Measurements from ENCODE around the gene DDX51. TPM values are rescaled to one million over a fixed set of nuclear protein-coding genes. Genes with fewer than 3 reads are reported as not detected.

Gene DDX51, protein sequence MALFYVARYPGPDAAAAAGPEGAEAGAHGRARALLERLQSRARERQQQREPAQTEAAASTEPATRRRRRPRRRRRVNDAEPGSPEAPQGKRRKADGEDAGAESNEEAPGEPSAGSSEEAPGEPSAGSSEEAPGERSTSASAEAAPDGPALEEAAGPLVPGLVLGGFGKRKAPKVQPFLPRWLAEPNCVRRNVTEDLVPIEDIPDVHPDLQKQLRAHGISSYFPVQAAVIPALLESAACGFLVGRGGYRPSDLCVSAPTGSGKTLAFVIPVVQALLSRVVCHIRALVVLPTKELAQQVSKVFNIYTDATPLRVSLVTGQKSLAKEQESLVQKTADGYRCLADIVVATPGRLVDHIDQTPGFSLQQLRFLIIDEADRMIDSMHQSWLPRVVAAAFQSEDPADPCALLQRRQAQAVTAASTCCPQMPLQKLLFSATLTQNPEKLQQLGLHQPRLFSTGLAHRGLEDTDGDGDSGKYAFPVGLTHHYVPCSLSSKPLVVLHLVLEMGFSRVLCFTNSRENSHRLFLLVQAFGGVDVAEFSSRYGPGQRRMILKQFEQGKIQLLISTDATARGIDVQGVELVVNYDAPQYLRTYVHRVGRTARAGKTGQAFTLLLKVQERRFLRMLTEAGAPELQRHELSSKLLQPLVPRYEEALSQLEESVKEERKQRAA
- total RNA-seq = 41.2 TPM
- polyA plus RNA-seq = 1 to 10 TPM; 4.8 to 7.6 (median 6.1) TPM

DNA sequence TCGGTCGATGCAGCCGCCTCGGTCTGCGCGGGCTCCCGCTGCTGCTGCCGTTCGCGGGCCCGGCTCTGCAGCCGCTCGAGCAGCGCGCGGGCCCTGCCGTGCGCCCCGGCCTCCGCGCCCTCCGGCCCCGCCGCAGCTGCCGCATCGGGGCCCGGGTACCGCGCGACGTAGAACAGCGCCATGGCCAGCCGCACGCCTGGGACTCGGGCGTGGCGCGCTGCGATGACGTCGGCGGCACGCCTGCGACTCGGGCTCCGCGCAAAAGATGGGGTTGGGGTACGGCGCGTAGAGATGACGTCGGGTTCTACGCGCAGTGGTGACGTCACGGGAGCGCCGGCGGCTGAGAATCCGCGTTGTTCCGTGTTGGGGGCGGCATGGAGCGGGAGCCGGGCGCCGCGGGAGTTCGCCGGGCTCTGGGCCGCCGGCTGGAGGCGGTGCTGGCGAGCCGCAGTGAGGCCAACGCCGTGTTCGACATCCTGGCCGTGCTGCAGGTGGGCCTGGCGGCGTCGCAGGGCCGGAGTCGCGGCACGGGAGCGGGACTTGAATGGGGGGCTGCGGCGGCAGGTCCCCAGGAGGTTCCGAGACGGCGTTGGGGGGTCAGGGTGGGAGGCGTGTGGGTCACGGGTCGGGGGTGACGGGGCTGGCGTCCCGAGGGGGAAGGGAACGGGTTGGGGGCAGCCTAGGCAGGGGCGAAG is at the start of gene DDX51, which contains the start of gene NOC4L:
Gene DDX51, minus strand, starts transcription at position 205 of the 695 bp plus-strand sequence. Its CDS starts 23 bp downstream, at position 182.
Gene NOC4L, plus strand, starts transcription at position 343 of the 695 bp plus-strand sequence. Its CDS starts 32 bp downstream, at position 375.
- Mint-ChIP-seq H3K4me1 (peaks cover 0 to 35% (median 12%) of the 10 kb centered on the region in 4 donors), H3K27ac (peak within 1 kb of the TSS; percentile 91 to 98 (median 95)), H3K4me3 (peak within 1 kb of the TSS; percentile 92 to 98 (median 96)), H3K27me3 (peaks cover 5% of the 10 kb centered on the region), H3K9me3 (no peaks in the 10 kb centered on the region), H3K36me3 (peaks cover 7% of the 10 kb centered on the region)
- DNase-seq (peak; percentile 93 to 96 (median 96)), ATAC-seq (ENCODE audit: low read depth in 2 of 2) (peak; percentile 88 to 92)
- peaks cover 31% of the 10 kb centered on the region for H3K4me1 ChIP-seq (ENCODE audit: control insufficient read depth, insufficient read depth, low read length, poor library complexity, severe bottlenecking)
- H3K27me3 ChIP-seq (ENCODE audit: control insufficient read depth, insufficient read depth, low read length) = no peaks in the 10 kb centered on the region
- no peaks in the 10 kb centered on the region for H3K9me3 ChIP-seq (ENCODE audit: control insufficient read depth in 2 of 2, low read length in 2 of 2)
- peaks cover 27% of the 10 kb centered on the region for H3K36me3 ChIP-seq (ENCODE audit: control insufficient read depth, insufficient read depth, low read length)
- H3K4me3 ChIP-seq (ENCODE audit: low read depth, low read length) = peak within 1 kb of the TSS; percentile 65
- H3K27ac ChIP-seq (ENCODE audit: insufficient read depth, low read length, poor library complexity, severe bottlenecking) = peak within 1 kb of the TSS; percentile 86

DNA sequence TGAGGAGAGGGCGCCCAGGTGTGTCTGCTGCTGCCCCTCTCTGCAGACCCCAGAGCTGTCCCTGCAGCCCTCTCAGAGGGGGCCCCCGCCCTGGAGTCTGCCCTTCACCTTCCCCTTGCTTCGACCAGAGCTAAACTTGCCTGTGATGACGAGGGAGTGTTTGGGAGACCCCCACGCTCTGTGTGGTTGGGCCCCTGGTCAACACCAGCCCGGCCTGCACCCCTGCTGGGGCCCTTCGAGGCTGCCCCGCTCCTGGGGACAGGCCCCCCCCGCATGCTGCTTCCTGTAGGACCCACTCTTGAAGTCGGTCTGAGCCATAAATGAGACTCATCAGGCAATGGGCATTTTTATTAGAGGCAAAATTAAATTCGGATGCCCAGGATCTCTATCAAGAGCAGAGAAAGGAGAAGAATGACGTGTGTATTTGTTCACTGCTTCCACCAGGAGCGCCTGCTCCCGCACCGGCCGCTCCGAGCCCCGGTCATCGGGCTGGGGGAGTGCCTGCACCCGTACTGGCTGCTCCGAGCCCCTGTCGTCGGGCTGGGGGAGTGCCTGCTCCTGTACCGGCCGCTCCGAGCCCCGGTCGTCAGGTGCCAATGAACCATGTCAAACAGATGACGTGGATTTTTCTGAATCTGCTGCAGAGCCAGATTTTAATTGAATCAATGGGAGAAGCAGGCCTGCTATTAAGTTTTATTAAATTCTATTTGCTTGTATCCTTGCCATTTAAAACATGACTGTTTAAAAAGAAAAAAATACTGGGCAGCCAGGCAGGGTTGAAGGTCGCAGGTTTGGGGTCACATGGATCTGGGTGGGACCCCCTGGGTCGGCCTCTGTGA is 47.8 kb upstream of the DDX51 start:
- Histone ChIP-seq H3K36me3 (ENCODE audit: control insufficient read depth, insufficient read depth, low read length) (no peaks in the 10 kb centered on the region), H3K9me3 (ENCODE audit: control insufficient read depth in 2 of 2, low read length in 2 of 2) (peaks cover 0 to 14% of the 10 kb centered on the region in 2 experiments), H3K27me3 (ENCODE audit: control insufficient read depth, insufficient read depth, low read length) (no peaks in the 10 kb centered on the region), H3K27ac (ENCODE audit: insufficient read depth, low read length, poor library complexity, severe bottlenecking) (no peak overlapping the region), H3K4me1 (ENCODE audit: control insufficient read depth, insufficient read depth, low read length, poor library complexity, severe bottlenecking) (peaks cover 34% of the 10 kb centered on the region), H3K4me3 (ENCODE audit: low read depth, low read length) (no peak overlapping the region)
- ATAC-seq (ENCODE audit: low read depth in 2 of 2) = no peak
- Mint-ChIP-seq H3K4me3 (peak overlapping the region in 1 of 4 donors; percentile 81), H3K9me3 (peaks cover 0 to 9% (median 2%) of the 10 kb centered on the region in 7 donors), H3K4me1 (peaks cover 0 to 38% (median 6%) of the 10 kb centered on the region in 4 donors), H3K36me3 (peaks cover 7% of the 10 kb centered on the region), H3K27ac (no peak overlapping the region), H3K27me3 (no peaks in the 10 kb centered on the region)
- no peak for DNase-seq

DNA sequence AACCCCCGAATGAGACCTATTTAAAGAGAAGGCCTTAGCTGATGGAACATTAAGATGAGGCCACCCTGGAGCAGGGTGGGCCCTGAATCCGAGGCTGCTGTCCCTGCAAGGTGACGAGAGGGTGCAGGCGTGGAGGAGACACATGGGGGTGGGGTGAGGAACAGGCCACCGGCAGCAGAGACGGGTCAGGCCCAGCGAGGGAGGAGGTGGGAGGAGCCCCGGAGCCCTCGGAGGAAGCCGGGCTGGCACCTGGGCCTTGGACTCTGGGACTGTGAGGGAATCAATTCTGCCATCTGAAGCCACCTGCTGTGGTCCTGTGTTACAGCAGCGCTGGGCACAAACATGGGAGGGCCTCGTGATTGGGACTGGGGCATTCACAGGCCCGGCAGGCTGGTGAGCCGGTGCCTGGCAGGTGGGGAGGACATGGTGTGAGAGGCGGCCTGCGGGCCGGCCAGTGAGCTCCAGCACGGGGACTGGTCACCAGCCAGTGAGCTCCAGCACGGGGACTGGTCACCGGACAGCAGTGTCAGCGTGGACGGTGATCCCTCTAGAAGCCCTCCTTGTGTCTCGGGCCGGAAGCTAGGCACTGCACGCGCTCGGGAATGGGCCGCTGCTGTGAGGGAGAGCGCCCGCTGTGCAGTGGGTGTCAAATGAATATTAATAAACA is 46.8 kb upstream of the DDX51 start:
- H3K36me3 ChIP-seq (ENCODE audit: control insufficient read depth, insufficient read depth, low read length) = no peaks in the 10 kb centered on the region
- H3K9me3 Mint-ChIP-seq = peaks cover 0 to 11% (median 2%) of the 10 kb centered on the region in 7 donors
- DNase-seq = no peak
- H3K4me3 ChIP-seq (ENCODE audit: low read depth, low read length) = no peak overlapping the region
- H3K27me3 Mint-ChIP-seq = no peaks in the 10 kb centered on the region
- peak overlapping the region; percentile 77 to 94 (median 84) for H3K4me3 Mint-ChIP-seq
- H3K27ac Mint-ChIP-seq = peak overlapping the region in 2 of 3 donors; percentile 56 to 59
- H3K27ac ChIP-seq (ENCODE audit: insufficient read depth, low read length, poor library complexity, severe bottlenecking) = no peak overlapping the region
- no peaks in the 10 kb centered on the region for H3K27me3 ChIP-seq (ENCODE audit: control insufficient read depth, insufficient read depth, low read length)
- peaks cover 44% of the 10 kb centered on the region for H3K4me1 ChIP-seq (ENCODE audit: control insufficient read depth, insufficient read depth, low read length, poor library complexity, severe bottlenecking)
- H3K36me3 Mint-ChIP-seq = peaks cover 7% of the 10 kb centered on the region
- ATAC-seq (ENCODE audit: low read depth in 2 of 2) = no peak
- peaks cover 0 to 47% (median 10%) of the 10 kb centered on the region in 4 donors for H3K4me1 Mint-ChIP-seq
- H3K9me3 ChIP-seq (ENCODE audit: control insufficient read depth in 2 of 2, low read length in 2 of 2) = peaks cover 0 to 14% of the 10 kb centered on the region in 2 experiments

DNA sequence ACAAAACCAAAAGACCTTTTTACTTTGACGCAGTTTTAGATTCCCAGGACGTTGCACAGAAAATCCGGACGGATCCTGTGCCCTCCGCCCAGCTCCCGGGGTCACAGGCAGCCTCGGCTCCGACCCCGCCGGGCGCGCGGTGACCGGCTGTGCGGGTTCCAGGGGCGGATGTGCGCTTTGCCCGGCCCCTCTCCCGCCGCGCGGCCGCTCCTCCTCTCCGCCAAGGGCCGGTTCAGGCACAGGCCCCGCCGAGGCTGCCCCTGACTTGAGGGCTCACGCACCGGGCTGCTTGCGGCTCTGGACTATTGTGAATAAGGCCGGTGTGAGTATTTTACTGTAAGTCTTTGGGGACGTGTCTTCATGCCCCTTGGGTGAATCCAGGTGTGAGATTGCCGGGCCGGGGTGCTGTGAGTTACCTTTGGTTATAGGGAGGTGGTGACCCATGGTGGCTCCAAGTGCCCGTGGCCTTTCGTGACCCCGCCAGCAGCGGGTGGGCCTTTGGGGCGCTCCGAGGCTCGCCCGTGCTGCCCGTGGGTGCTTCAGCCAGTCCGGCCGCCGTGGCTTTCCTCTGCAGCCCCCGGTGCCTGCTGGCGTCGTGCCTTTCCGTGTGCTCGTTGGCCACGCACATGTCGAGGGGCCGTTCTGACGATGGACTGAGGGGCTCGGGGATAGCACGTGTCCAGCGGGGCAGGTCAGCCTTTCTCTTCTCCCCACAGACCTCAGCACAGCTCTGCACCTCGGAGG is 46.1 kb upstream of the DDX51 start:
- H3K4me1 Mint-ChIP-seq = peaks cover 3 to 55% (median 16%) of the 10 kb centered on the region in 4 donors
- peaks cover 0 to 14% of the 10 kb centered on the region in 2 experiments for H3K9me3 ChIP-seq (ENCODE audit: control insufficient read depth in 2 of 2, low read length in 2 of 2)
- H3K4me3 ChIP-seq (ENCODE audit: low read depth, low read length) = peak overlapping the region; percentile 53
- peaks cover 52% of the 10 kb centered on the region for H3K4me1 ChIP-seq (ENCODE audit: control insufficient read depth, insufficient read depth, low read length, poor library complexity, severe bottlenecking)
- DNase-seq = no peak
- peaks cover 11% of the 10 kb centered on the region for H3K36me3 Mint-ChIP-seq
- peak overlapping the region; percentile 76 to 95 (median 94) for H3K4me3 Mint-ChIP-seq
- peak overlapping the region; percentile 89 for H3K27ac ChIP-seq (ENCODE audit: insufficient read depth, low read length, poor library complexity, severe bottlenecking)
- peak overlapping the region; percentile 90 to 96 (median 95) for H3K27ac Mint-ChIP-seq
- ATAC-seq (ENCODE audit: low read depth in 2 of 2) = no peak
- H3K27me3 ChIP-seq (ENCODE audit: control insufficient read depth, insufficient read depth, low read length) = no peaks in the 10 kb centered on the region
- peaks cover 0 to 15% (median 2%) of the 10 kb centered on the region in 7 donors for H3K9me3 Mint-ChIP-seq
- H3K27me3 Mint-ChIP-seq = no peaks in the 10 kb centered on the region
- no peaks in the 10 kb centered on the region for H3K36me3 ChIP-seq (ENCODE audit: control insufficient read depth, insufficient read depth, low read length)

DNA sequence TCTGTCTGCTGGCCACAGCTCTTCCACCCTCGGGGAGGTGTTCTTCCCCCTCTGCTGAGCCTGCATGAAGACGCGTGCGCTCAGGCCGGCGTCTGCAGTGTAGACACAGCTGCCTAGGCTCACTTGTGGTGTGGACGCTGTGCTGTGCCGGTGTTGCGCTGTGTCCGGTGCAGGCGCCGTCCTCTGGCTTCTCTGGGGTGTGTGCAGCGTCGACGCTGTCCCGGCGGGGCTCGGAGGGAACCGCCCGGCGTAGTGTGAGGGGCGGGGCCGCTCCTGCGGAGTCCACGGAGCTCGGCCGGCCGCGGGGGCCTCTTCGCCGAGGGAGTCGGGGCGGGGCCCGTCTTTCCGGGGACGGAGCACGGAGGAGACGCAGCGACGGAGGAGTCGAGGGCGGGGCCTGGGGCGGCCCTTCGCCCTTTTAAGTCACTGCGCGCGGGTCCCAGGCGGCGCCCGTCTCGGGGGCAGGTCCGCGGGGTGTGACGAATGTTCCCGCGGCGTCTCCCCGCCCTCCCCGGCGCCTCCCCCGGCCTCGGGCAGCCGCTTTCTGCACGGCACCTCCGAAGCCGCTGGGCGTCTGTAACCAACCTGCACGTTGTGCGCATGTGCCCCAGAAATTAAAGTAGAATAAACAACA is 45.4 kb upstream of the DDX51 start:
- DNase-seq (peak; percentile 92 to 98 (median 94)), ATAC-seq (ENCODE audit: low read depth in 2 of 2) (peak; percentile 90 to 93)
- Histone ChIP-seq H3K9me3 (ENCODE audit: control insufficient read depth in 2 of 2, low read length in 2 of 2) (peaks cover 0 to 15% of the 10 kb centered on the region in 2 experiments), H3K4me1 (ENCODE audit: control insufficient read depth, insufficient read depth, low read length, poor library complexity, severe bottlenecking) (peaks cover 52% of the 10 kb centered on the region), H3K27ac (ENCODE audit: insufficient read depth, low read length, poor library complexity, severe bottlenecking) (peak overlapping the region; percentile 89), H3K4me3 (ENCODE audit: low read depth, low read length) (peak overlapping the region; percentile 64), H3K36me3 (ENCODE audit: control insufficient read depth, insufficient read depth, low read length) (no peaks in the 10 kb centered on the region), H3K27me3 (ENCODE audit: control insufficient read depth, insufficient read depth, low read length) (no peaks in the 10 kb centered on the region)
- Mint-ChIP-seq H3K9me3 (peaks cover 0 to 15% (median 2%) of the 10 kb centered on the region in 7 donors), H3K36me3 (peaks cover 11% of the 10 kb centered on the region), H3K4me3 (peak overlapping the region; percentile 76 to 95 (median 94)), H3K27me3 (no peaks in the 10 kb centered on the region), H3K4me1 (peaks cover 3 to 58% (median 17%) of the 10 kb centered on the region in 4 donors), H3K27ac (peak overlapping the region; percentile 94 to 96 (median 95))

DNA sequence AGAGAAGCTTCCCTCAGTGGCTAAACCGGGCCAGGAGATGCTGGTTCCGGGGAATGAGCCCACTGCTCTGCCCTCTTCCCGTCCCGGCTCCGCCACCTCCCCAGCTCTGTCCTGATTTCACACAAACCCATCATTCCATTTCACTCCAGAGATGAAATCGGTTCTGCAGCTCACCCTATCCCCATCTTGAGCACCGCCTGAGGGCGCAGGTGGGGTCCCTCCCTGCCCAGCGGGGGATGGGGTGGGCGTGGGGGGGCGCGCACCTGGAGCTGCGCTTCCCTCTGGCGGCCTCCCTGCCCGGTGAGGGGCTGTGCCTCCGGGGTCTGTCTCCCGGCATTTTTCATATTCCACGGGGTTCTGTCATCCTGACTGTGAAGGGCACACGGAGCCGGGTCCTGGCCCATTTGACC is 44.8 kb upstream of the DDX51 start:
- H3K36me3 ChIP-seq (ENCODE audit: control insufficient read depth, insufficient read depth, low read length) = no peaks in the 10 kb centered on the region
- H3K4me3 ChIP-seq (ENCODE audit: low read depth, low read length) = peak overlapping the region; percentile 64
- Mint-ChIP-seq H3K36me3 (peaks cover 7% of the 10 kb centered on the region), H3K27me3 (peaks cover 5% of the 10 kb centered on the region), H3K4me3 (peak overlapping the region; percentile 76 to 95 (median 94)), H3K4me1 (peaks cover 3 to 61% (median 19%) of the 10 kb centered on the region in 4 donors), H3K27ac (peak overlapping the region in 2 of 3 donors; percentile 95 to 96), H3K9me3 (peaks cover 0 to 18% (median 5%) of the 10 kb centered on the region in 7 donors)
- H3K4me1 ChIP-seq (ENCODE audit: control insufficient read depth, insufficient read depth, low read length, poor library complexity, severe bottlenecking) = peaks cover 52% of the 10 kb centered on the region
- DNase-seq (no peak), ATAC-seq (ENCODE audit: low read depth in 2 of 2) (no peak)
- H3K27me3 ChIP-seq (ENCODE audit: control insufficient read depth, insufficient read depth, low read length) = no peaks in the 10 kb centered on the region
- H3K9me3 ChIP-seq (ENCODE audit: control insufficient read depth in 2 of 2, low read length in 2 of 2) = peaks cover 0 to 15% of the 10 kb centered on the region in 2 experiments
- H3K27ac ChIP-seq (ENCODE audit: insufficient read depth, low read length, poor library complexity, severe bottlenecking) = peak overlapping the region; percentile 89
